DMS79 (cell line): ENCODE data around the gene HPX.
A peak's percentile ranks its signal among the peaks of the same experiment; 100 is the strongest.

Experiments
- DNase-seq: peaks from one replicate; lab custom pipeline; 2025; lab: John Stamatoyannopoulos, UW

HPX gene, protein sequence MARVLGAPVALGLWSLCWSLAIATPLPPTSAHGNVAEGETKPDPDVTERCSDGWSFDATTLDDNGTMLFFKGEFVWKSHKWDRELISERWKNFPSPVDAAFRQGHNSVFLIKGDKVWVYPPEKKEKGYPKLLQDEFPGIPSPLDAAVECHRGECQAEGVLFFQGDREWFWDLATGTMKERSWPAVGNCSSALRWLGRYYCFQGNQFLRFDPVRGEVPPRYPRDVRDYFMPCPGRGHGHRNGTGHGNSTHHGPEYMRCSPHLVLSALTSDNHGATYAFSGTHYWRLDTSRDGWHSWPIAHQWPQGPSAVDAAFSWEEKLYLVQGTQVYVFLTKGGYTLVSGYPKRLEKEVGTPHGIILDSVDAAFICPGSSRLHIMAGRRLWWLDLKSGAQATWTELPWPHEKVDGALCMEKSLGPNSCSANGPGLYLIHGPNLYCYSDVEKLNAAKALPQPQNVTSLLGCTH

DNA sequence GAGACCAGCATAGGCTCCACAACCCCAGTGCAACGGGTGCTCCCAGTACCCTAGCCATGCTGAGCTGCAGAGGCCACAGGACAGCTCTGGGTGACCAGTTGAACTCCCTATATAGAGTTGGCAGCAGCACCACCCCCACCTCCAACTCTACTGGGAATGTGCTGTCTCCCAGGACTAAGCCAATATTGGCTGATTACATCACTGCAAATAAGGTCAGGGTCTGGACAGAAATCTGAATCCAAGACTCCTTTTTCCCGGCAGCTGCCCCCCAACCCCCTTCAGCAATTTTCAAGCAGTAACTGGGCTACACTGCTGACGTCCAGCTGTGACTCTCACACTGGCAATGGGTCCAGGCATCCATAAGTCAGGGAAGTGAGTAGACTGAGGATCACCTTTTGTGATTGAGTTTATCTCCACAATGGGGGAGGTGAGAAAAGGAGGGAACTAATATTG is at the start of gene HPX:
Gene HPX (minus strand): TSS at position 82 of the 453 bp plus-strand sequence. CDS start 24 bp downstream, at position 58.
- DNase-seq: no peak

DNA sequence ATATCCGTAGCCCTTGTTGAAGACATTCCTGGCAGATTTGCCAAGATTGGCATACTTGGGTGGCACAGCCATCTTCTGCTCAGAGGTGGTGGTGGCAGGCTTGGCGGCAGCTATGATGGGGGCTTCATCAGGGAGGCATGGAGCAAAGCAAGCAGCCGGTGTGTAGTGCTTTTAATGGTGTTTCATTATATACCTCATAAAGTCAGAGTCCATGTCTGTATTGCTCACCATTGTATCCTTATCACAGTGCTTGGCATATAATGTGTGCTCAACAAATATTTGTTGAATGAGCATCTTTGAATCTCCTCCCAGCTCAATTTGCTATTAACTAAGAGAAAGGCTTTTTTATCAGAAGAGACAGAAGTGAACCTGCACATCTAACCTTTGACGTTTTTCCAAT is 48.5 kb upstream of the HPX start:
- DNase-seq: no peak

DNA sequence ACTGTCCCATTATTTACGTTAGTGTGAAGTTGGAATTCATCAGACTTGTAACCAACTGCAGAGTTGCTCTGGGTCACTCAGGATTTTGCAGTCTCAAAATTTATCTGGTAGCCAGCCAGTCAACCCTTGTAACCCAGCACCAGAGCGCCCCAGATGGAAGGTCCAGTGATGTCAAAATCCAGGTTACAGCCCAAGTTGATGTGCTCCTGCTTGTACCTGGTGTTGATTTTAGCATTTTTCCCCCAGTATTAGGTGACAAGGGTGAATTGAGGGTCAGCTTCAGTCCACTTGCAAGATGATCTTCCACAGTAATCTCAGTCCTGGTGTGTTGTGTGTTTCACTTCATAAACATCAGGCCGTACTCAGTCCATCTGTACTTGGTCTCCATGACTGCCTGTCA is 48.0 kb upstream of the HPX start:
- no peak for DNase-seq

DNA sequence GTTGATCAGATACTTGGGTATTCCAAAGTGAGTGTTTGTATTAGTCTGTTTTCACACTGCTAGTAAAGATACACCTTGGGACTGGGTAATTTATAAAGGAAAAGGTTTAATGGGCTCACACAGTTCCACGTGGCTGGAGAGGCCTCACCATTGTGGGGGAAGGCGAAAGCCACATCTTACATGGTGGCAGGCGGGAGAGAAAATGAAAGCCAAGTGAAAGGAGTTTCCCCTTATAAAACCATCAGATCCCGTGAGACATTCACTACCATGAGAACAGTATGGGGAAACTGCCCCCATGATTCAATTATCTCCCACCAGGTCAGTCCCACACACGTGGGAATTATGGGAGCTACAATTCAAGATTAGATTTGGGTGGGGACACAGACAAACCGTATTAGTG is 47.6 kb upstream of the HPX start:
- DNase-seq: no peak

DNA sequence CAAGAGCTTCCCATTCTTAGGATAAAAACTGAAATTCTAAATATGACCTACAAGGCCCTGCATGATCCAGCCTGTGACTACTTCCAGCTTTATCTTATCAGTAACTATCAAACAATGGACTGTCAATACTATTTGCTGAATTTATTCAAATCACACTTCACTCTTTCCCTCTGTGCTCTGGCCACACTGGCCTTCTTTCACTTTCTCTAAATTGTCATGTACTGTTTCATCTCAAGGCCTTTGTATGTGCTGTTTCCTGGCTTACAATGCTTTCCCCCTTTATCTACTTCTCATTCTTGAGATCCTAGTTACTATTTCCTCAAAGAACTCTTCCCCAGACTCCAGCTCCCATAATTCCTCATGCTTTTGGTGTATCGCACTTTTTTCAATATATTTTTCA is 46.2 kb upstream of the HPX start:
- DNase-seq: no peak

DNA sequence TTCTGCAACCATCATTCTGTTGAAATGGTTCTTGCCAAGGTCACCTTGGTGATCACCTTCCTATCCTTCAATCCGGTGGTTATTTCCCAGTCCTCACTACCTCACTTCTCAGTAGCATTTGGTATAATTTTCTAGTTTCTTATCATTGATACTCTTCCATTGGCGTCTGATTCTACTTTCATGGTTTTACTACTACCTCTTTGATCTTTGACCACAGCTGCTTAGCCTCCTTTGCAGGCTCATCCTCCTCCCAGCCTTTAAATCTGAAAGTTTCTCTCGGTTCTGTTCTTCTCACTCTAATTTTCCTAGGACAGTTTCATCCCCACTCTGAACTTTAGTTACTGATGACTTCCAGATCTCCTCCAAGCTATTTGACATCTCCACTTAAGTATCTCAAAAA is 45.5 kb upstream of the HPX start:
- no peak for DNase-seq

DNA sequence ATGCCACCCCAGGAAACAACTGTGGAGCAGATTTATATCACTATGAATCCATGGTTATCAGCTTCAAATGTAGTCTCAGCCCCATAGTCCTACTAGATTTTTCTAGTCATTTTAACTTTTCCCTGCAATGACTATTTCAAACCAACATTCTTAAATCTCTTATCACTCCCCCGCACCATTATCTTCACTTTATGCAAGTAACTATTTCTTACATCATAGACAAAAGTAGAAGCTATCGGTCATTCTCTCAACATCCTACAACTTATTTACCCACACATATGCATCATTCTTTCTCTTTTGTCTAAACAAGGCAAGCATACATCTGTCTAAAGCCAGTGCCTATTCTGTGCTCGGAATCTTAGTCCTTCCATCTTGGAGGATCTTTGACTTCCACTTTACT is 44.9 kb upstream of the HPX start:
- no peak for DNase-seq

DNA sequence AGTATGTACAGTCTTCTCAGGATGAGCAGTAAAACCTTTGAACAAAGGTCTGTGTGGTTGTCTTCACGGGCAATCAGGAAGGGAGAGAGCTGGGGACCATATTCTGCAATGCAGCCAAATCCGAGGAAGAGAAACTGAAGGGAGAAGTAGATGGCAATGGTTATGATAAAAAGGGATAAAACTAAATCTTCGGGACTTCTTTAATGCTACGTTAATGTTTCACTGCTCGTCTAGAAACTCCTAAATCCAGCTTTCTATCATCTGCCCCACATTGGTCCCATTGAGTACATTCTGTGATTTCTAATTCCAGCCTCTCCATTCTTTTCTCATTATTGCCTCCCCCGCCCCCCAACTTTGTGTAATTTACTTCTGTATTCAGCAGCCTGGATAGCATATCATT is 42.2 kb upstream of the HPX start:
- no peak for DNase-seq

DNA sequence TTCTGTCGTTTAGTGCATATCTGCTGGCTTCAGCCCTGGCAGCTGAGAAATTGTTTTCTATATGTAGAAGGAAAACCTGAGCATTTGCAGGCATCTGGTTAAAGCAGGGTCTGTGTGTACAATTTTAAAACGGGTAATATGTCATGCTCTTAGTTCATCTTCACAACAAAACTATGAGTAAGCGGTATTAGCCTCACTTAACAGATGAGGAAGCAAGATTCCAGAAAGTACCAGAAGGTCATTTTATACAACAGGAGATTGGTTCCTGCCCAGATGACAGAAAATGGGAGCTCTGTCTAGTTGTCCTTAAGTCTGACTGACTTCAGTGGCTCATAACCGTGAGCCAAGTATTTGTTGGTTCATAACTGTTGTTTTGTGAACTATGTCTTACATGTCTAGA is 41.7 kb upstream of the HPX start:
- no peak for DNase-seq

DNA sequence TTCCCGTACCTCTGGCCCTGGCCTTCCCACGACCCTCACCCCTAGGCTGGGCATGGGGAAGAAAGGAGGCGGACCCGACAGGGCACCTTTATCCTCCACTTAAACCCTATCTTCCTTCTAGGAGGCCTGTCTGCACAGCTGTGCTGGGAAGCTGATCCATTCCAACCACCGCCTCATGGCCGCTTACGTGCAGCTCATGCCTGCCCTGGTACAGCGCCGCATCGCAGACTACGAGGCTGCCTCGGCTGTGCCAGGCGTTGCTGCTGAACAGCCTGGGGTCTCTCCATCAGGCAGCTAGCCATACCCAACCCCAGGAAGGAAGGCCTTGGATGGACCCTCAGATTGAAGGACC is 41.1 kb upstream of the HPX start:
- DNase-seq: no peak

DNA sequence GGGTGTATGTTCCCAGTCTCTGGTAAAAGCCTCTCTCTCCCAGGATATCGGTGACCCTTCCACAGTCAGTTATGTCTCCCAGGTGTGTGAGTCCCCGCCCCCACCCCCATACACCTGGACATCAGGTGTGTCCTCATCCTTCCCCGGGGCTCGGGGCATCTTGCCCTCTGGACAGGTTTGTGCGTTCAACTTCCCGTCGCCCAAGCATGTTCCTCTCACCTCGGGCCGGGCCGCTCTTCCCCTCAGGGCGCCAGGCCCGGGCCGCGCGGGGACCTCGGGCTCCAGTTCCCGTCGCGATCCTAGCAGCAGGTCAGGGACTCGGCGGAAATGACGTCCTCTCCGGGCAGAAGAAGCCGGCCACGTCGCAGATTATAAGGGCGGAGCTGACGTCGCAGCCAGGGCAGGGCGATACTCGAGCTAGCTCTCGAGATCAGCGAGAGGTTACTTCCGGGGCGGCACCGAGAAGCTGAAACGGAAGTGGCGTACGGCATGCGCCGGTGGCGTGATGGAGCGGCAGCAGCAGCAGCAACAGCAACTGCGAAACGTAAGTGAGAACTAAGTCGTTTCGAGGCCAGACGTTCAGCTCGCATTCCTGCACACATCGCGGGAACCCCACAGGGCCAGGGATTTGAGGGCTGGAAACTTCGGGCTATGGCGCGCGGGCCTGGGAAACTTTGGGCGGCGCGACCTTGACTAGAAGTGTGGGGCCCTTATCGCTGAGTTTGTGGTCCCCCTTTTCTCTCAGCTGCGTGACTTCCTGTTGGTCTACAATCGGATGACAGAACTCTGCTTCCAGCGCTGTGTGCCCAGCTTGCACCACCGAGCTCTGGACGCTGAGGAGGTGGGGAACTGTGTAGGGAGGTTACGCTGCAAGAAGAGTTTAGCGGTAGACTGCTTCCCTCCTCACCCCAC is 40.5 kb upstream of the HPX start, which contains the start of the genes ARFIP2 and TIMM10B:
Gene ARFIP2 (minus strand): TSS at position 320 of the 912 bp plus-strand sequence. CDS start 910 bp downstream, outside the sequence.
Gene TIMM10B (plus strand): TSS at position 490 of the 912 bp plus-strand sequence. CDS start 16 bp downstream, at position 506.
- DNase-seq: peak; percentile 94

DNA sequence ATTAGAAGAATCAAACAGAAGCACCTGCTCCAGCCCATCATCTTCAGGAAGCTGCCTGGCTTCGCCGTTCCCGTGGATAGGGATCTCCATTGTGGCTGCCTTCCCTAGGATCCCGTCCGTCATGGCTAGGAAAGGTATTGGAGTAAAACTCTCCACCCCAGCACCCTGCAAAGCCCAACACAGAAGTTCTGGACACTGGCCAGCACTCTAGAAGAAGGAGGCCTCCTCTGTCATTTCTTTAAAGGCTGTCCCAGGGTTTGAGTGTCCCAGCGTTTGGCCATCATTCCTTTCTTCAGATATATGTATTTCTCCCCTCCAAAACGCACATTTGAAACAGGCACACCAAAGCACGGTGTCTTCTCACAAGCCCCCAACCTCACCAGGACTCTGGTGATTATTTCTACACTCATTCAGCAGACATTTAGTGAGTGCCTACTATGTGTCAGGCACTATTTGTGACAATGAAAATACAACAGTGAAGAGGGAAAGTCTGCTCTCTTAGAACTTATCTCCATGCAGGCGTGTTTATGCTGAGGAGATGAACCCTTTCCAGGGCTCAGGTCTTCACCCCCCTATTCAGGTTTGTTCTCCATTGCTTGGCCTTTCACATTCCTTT is 39.6 kb upstream of the HPX start:
- DNase-seq: no peak

DNA sequence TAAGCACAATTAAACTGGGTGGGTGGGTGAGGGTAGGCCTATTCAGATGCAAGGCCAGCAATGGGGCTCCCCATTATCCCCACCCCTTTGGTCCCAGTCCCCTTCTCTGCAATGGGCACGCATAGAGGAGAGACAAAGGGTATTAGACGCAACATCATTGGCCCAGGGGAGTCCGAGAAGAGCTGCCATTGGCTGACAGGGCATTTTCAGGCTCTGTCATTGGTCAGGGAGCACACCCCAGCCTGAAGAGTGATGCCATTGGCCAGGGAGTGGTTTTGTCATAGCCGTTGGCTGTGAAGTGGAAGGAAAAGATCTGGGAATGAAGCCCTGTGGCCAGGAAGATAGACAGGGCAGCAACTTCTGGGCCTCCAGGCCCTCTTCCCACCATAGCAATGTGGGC is 35.8 kb upstream of the HPX start:
- no peak for DNase-seq

DNA sequence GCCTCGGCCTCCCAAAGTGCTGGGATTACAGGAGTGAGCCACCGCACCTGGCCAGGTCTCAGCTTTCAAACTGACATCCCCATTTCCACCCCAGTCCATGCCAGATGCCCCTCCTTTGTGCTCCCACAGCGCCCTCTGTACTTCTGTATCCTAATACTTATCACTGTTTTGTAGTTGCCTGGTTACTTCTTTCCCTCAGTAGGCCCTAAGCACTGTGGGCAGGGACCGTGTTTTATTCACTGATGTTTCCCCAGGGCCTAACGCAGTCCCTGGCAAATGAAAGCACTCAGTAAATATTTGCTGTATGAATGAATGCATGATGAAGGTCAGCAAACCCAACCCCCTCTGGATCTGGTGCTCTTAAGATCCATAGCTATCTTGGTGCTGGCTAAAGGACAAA is 35.1 kb upstream of the HPX start:
- DNase-seq: no peak

DNA sequence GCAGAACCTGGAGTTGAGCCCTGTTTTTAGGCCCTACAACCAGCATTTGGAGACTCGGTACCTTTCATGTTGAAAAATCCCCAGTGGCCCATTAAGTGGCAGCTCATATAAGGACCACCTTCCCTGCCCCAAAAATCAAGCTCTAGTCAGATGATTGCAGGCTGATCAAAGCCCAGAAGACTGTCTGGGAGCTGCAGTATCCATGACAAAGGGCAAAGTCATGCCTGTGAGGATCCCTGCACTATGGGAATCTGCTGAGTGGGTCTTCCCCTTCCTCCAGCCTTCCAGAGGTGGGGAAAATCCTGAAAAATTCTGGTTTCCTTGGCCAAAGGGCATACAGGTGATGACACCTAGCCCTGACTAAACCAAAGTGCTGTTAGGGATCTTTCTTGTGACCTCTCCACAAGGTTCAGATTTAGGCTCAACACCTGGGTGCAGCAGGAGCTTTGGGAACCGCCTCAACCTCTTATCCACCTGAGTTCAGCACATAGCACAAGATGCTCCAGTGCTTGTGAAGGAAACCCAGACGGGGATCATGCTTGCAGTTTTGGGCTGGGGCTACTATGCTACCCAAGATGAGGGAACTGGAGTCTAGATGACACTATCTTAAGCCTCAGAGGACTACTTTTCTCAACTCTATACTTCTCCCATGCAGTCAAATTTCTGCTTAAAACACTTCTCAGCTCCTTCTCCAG is 34.2 kb upstream of the HPX start:
- DNase-seq: no peak

DNA sequence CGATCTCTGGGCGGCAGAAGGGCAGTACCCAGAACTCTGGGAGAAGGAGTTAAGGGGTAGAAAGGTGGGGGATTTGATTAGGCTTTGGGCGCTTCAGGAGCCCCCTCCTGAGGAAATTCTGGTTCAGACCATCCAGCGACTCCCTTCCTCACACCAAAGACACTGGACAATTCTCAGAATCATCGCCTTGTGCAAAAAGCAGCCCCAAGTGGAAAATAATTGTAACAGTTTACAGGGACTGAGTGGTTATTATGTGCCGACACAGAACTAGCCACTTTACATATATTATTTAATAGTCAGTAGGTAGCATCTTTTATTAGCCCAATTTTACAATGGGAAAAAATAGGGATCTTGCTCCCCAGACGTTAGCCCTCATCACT is 33.6 kb upstream of the HPX start:
- no peak for DNase-seq

DNA sequence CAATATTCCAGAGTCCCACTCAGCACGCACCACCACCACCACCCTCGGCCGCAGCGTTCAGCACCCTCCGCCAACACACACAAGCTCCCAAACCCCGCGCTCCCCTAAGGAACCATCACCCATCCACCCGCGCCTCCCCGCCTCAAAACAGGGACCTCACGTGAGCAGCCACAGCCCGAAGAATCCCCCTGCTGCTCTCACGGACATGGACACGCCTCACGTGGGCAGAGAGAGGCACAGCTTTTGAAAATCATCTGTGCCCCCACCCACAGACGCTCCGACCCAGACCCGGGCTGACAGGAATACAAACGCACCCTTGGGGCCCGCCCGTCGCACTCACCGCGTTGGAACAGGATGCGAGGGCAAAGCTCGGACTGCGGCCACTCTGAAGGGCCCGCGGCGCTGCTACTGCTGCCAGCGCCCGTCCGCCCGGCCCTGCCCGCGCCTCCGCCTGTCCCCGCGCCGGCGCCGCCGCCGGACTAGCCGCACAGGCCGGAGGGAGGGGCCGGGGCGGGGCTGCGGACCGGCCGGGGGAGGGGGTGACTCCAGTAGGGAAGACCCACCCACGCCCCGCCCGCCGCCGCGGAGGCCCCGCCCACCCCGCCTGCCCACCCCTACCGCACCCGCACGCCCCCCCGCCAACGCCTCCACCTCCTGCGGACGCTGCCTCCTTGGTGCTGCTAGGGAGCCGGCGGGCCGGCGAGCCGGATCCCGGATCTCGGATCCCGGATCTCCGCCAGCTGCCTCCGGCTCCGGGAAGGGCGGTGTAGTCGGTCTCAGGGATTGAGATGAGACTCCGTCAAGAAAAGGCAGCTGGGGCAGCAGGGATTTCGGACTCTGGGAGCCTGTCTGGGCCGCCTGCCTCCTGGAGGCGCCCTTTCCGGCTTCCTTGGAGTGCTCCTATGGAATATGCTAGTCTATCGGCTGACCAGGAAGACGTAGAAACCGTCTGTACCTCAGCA is 32.9 kb upstream of the HPX start, which contains the start of gene TRIM3:
Gene TRIM3 (minus strand): TSS at position 491 of the 962 bp plus-strand sequence. CDS start 8,246 bp downstream, outside the sequence.
- DNase-seq: peak; percentile 71

DNA sequence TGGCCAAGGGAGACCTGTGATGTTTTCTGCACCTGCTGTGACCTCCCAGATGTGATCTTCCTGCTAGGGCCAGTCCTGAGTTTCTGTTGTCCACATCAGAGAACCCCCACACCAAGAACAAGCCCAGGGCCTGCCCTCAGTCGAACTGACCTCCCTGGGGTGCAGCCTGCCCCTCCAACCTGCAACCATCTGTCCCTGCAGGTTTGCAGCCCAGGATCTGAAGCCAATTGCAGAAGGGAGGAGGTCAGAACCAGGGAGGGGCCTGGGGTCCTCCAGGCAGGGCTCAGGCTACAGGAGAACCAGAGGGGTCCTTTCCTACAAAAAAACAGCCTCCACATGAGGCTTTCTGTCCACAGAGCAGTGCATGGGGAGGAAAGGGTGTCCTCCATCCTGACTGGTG is 32.1 kb upstream of the HPX start:
- no peak for DNase-seq

DNA sequence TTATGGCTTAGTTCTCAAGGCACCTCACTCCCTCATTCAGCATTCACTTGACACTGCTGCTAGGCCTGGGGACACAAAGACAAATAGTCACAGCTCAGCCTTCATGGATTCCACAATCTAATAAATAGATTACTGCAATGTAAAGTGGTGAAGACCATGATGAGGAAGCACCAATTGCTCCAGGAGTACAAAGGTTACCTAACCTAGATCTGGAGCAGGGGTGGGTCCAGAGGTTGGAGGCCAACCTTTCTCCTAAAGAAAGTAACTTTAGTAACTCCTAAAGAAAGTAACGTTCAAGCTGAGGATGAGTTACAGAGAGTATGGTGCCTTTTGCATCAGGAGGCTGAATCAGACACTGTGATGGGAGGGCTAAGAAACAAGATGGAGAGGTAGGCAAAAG is 28.8 kb upstream of the HPX start:
- DNase-seq: no peak

DNA sequence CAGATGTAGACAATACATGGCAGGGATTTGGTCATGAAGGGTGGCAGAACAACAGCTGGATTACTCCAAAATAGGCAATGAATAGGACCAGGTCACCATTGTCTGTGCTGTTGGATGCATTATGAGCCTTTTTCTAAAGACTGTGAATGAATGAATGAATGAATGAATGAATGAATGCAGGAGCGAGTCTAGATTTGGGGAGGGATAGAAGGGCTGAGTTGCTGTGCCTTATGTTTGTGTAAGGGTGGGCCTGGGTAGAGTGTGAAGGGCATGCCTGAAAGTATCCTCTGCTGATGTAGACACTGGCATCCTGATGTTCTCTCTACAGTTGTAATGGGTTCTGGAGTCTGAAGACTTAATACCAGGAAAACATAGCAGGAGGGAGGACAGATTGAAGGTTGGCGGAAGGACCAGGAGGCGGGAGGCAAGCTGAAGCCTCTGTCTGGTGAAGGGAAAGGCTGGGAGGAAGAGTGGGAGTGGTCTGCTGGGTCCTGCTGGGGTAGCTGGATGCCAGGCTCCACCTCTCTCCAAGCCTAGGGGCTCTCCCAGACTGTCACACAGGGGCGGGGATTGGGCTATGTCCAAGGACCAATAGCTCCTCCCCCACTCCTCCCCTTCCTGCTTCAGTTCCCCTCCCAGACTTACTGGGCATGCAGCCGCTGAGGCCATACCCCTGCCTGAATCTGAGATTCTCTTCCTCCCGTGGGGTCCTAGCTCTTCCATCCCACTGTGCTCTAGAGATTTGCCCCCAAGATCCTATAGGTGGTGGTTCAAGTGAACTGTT is 28.1 kb upstream of the HPX start:
- no peak for DNase-seq
